ENCODE measurements around the gene DUOX1.

GRCh38 chr15:45118996-45119395, 10.8 kb upstream of the DUOX1 start:
- TF ChIP-seq POLR2A (IDR thresholded peaks at IDR 0.05; ENCODE audit: low read depth, low read length) (no peak), TAF1 (IDR thresholded peaks at IDR 0.05; ENCODE audit: borderline replicate concordance, low read depth, low read length) (no peak)

Data from GM12892 (cell line).